Kidney epithelial cell (primary cell): ENCODE data around the gene UTP14A. TPM values are rescaled to one million over a fixed set of nuclear protein-coding genes. Genes with fewer than 3 reads are reported as not detected.
A peak's percentile ranks its signal among the peaks of the same experiment; 100 is the strongest.

ENCODE experiments used
- DNase-seq: peaks from one replicate; pipeline ENCODE4 v3.0.0-alpha.2; 2010; ENCODE audit warnings: low read depth
- H3K27me3 ChIP-seq: 2 replicates; pipeline ENCODE4 v1.6.0; 2011; ENCODE audit warnings: low read length; ENCODE audit not compliant: control insufficient read depth, insufficient read depth
- H3K36me3 ChIP-seq: 2 replicates; pipeline ENCODE4 v1.5.1; 2011; ENCODE audit warnings: low read length; ENCODE audit not compliant: control insufficient read depth, insufficient read depth
- H3K4me3 ChIP-seq: 2 replicates; pipeline ENCODE4 v1.5.1; 2011; ENCODE audit warnings: low read depth, mild to moderate bottlenecking, control low read depth, low read length
- total RNA-seq: library from RNA; depleted of rRNA; stranded (reverse); fragments of >200 nt; gene quantifications from 2 replicates; pipeline ENCODE4 v1.2.3, GENCODE V29; 2015
- TF ChIP-seq, protein P1 (sequence below): IDR thresholded peaks from 2 replicates; pipeline ENCODE4 v1.5.1; 2011; ENCODE audit warnings: mild to moderate bottlenecking, moderate library complexity, low read length, control low read depth, inconsistent platforms; ENCODE audit not compliant: insufficient read depth, poor library complexity, severe bottlenecking

The UTP14A gene
- total RNA-seq, 1 donor from 2014 or later, result 17.6 TPM

DNA sequence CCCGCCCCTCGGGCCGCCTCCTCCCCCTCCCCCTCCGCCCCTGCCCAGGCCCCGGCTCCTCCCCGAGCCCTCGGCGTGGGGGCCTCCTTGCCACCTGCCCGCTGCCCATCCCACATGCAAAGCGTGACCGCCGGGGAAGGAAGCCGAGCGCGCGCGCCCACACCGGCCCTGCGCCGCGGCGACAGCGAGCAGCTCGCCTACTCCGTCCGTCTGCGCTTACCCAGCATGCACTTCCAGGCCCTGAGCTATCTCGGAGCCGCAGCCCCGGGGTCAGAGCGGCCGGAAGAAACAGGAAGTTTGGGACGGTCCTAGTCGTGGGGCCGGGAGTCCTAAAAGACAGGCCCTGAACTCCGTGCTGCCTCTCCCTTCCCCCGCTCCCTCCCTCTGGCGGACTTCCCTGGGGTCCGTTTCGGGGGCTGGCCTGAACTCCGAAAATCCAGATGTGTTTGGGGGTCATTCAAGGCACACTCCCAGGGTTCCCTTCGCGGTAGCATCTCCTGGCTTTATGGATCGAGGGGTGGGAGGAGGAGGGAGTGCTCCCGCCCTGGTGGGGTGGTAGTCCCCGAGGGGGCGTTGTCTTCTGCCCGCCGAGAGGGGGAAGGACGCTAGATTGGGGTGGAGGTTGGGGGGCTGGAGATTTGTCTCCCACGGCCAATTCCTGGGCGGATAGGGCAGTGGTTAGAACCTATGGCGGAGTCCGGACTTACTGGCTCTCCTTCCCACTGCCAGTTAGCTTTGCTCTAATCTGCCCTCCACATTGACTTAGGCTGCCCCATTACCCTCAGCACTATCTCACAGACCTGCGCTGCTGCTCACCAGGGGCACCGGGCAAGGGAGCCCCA lies 51.5 kb downstream of the UTP14A start:
- Histone ChIP-seq H3K27me3 (no peaks in the 10 kb centered on the region), H3K36me3 (no peaks in the 10 kb centered on the region), H3K4me3 (peak overlapping the region; percentile 17)
- DNase-seq, result no peak
- TF ChIP-seq, protein P1, sequence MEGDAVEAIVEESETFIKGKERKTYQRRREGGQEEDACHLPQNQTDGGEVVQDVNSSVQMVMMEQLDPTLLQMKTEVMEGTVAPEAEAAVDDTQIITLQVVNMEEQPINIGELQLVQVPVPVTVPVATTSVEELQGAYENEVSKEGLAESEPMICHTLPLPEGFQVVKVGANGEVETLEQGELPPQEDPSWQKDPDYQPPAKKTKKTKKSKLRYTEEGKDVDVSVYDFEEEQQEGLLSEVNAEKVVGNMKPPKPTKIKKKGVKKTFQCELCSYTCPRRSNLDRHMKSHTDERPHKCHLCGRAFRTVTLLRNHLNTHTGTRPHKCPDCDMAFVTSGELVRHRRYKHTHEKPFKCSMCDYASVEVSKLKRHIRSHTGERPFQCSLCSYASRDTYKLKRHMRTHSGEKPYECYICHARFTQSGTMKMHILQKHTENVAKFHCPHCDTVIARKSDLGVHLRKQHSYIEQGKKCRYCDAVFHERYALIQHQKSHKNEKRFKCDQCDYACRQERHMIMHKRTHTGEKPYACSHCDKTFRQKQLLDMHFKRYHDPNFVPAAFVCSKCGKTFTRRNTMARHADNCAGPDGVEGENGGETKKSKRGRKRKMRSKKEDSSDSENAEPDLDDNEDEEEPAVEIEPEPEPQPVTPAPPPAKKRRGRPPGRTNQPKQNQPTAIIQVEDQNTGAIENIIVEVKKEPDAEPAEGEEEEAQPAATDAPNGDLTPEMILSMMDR, result no peak

DNA sequence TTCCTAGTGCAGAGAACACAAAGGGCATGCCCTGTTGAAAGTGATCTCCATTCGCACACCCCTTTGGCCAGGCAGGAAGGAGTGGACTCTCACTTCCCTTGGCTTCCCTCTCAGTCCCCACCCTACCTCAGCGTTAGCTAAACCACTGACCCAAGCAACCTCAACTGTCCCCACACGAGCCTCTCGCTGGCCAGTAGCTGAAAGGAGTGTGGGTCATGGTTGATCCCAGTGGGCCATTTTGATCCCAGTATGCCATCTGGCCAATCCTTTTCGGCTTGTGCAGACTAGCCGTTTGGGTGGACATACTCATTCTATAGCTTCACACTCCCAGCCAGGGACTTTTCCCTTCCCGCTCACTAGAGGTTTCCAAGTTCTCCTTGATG lies 52.1 kb downstream of the UTP14A start:
- Histone ChIP-seq H3K27me3 (no peaks in the 10 kb centered on the region), H3K36me3 (no peaks in the 10 kb centered on the region), H3K4me3 (no peak overlapping the region)
- DNase-seq, result no peak
- TF ChIP-seq, protein P1, result no peak

DNA sequence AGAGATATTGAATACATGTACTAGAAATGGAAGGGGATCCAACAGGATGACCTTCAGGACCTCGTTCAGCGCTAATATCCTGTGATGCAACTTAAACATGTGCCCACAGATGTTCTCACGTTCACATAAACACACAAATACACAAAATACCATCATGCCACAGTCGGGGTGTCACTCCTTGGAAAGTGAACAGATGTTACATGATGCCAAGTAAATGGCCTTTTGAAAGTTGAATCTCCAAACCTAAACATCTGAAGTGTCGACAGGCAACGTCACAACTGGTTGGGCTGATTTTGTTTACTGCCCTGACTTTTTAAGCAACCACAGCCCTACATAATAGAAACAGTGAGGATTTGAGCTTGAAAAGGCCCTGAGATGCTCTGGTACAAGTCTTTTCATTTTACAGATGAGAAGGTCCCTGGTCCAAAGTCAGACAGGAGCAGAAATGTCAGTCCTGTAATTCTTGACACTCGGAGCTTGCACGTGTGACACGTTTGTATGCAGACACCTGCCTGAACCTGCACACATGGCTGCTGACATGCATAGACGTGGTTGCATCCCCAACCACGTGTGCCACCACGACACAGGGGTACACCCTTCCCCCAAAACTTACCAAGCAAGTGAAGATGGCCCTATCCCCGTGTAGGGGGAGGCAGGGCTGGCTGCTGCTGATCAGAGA lies 53.0 kb downstream of the UTP14A start:
- Histone ChIP-seq H3K4me3 (no peak overlapping the region), H3K27me3 (no peaks in the 10 kb centered on the region), H3K36me3 (no peaks in the 10 kb centered on the region)
- DNase-seq, result no peak
- TF ChIP-seq, protein P1, result no peak

DNA sequence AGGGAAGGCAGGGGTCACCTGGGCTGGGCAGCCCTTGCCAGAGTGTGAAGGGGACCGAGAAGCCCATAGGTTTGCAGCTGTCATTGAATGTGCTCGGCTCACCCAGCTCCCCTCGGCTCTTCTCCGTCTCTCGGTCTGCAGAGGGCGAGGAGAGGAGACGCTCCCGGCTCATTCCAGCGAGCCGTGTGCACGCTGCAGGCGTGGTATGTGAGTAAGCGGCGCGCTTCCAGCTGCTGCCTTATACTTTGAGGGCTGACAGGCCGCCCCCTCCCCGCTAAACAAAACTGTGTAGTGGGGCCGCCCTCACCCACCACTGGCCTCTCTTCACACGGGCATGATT lies 53.5 kb downstream of the UTP14A start:
- TF ChIP-seq, protein P1, result no peak
- H3K4me3 ChIP-seq, result no peak overlapping the region
- H3K27me3 ChIP-seq, result no peaks in the 10 kb centered on the region
- DNase-seq, result no peak
- H3K36me3 ChIP-seq, result no peaks in the 10 kb centered on the region

DNA sequence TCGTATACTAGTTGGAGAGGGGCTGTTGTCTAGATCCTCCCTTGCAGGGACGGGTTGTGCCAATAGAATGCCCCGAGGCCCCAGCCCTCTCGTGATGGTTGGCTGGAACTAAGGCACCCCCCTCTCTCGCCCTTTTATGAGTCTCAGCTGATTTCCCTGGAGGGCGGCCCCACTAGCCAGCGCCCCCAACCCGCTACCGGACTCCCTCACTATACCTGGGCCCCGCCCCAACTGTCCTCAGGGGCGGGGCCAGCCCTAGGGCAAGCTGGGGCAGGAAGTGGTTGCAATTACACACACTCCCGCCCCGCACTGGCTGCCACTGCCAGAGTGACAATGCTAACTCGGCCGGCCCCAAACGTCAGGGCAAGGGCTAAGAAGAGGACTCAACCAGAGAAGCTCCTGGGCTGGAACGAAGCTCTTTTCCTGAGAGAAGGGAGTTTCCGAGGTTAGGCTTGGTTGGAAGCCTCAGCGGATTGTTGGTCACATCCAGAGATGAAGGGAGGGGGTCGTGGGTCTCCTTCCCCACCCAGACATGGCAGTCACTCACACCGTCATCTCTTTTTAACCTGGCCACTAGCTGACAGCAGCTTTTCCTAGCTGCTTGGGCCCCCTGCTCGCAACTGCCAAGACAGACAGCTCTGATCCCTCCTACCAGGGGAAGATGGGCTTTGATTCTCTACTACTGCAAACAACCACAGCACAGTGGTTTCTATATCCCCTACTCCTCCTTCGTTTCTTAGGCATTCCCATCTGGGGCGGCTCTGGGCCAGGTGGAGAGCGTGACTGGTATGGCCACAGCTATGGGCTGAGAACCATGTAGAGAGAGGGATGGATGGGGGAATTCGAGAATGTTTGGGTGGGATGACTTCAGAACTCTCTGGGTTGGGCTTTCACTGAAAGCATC lies 55.5 kb downstream of the UTP14A start:
- Histone ChIP-seq H3K27me3 (no peaks in the 10 kb centered on the region), H3K36me3 (no peaks in the 10 kb centered on the region), H3K4me3 (peak overlapping the region; percentile 9)
- TF ChIP-seq, protein P1, result no peak
- DNase-seq, result no peak
